Measurements from ENCODE around the gene KHSRP.
A peak's percentile ranks its signal among the peaks of the same experiment; 100 is the strongest.
"Not testable (repeated sequence)": the region's sequence is repeated elsewhere in the genome, so short reads cannot be mapped to it uniquely, and the experiment has no call there.

Gene KHSRP

DNA sequence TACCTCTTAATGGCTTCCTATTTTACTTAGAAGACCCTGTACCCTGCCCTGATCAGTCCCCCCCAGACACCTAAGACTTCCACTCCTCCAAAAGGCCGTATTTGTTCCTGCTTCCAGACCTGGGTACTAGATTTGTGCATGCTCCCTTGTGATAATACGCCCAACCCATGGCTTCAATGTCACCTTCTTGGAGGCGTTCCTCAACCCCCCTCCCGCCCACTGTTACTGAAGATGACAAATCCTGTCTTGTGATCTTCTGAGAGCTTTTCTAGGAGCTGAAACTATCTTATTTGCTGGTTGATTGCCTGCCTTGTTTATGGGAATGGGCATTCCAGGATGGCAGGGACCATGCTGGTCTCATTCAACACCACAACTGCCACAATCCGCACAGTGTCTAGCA is 25.6 kb upstream of the KHSRP start:
- no peak for DNase-seq (ENCODE audit: low spot score)

DNA sequence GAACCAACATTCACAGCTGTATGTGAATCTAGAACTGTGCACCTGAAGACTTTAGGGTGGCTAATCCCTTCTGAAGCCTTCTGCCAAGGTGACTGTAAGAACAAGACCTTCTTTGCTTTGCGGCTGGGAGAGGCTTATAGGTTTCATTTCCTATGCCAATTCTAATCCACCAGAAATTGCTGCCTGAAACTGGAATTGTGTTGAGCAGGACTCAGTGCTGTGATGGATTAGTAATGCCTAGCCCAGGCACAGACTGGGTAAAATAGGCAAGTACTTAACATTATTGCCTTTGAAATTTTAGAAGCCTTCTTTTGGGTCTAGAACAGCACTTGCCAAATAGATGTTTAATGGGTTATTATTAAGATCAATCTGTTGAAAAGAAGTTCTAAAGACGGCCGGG is 23.4 kb upstream of the KHSRP start:
- no peak for DNase-seq (ENCODE audit: low spot score)

DNA sequence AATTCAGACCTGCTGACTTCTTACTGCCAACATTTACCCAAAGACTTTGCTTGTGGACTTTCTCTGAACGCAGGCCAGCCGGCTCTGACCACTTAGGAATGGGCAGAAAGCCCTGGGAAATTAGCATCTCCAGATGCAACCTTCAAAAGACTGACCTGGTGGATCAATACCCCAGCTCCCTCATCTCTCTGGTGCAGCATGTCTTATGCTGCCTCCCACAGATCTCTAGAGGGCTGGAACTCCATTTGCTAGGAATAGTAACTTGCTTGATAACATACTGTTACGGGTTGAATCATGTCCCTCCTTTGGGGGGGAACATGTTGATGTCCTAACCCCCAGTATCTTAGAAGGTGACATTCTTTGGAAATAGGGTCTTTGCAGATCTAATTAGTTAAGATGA is 21.8 kb upstream of the KHSRP start:
- DNase-seq (ENCODE audit: low spot score) = no peak

DNA sequence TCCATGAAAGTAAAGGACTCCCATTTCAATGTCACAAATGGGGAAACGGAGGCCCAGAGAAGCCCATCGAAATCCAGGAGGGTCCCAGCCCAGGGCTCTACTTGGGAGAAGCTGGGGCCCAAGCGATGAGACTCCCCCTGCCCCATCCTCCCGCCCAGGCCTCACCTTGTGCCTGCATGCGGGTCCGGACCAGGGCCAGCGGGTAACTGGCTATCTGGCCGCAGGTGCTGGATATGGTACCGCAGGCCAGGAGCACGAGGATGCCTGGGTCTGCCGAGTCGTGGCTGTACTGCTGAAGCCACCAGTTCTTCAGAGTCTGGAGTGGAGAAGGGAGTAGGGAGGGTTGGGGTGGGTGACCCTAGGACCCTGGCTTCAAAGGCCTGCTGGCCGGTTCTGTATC is 19.4 kb upstream of the KHSRP start:
- no peak for DNase-seq (ENCODE audit: low spot score)

DNA sequence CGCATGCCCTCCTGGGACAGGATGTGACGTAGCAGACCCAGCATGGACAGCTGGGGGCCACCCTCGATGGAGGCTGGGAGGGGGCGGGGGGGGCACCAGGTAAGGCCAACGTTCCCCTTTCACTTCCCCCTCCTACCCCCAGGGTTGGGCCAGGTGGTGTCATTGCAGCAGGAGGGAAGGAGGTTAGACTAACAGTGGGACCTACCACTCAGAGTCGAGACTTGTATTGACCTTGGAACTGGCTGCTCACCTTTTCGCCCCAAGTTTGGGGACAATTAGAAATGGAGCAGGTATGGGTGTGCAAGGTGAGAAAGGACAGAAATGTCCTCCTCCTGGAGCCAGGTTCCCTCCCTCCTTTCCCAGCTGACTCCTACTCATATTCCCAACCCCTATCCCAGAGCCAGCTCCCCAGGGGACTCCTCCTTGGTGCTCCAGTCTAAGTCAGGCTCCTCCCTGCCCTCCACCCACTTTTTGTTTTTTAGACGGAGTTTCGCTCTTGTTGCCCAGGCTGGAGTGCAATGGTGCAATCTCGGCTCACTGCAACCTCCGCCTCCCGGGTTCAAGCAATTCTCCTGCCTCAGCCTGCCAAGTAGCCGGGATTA is 17.6 kb upstream of the KHSRP start:
- DNase-seq (ENCODE audit: low spot score) = no peak

DNA sequence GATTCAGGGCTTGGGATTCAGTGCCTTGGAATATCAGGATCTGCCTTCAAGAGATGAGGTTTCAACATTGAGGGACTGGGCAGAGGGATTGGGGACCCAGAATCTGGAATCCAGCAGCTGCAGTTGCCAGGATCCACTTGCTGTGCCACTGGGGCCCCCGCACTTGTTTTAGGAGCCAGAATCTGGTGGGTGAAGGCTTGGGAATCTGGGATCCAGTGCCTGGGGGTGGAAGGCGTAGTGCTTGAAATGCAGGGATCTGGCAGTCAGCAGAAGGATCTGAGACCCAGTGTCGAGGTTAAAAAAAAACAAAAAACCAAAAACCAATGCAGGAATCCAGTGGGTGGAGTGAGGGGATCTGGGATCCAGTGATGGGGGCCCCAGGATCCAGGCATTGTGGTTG is 16.3 kb upstream of the KHSRP start:
- no peak for DNase-seq (ENCODE audit: low spot score)

GRCh38 chr19:6439743-6440142 is 15.1 kb upstream of the KHSRP start:
- no peak for DNase-seq (ENCODE audit: low spot score)

GRCh38 chr19:6433663-6434062 is 9.1 kb upstream of the KHSRP start, which contains the start of gene SLC25A41:
Gene SLC25A41 (minus strand): TSS chr19:6433763. CDS start chr19:6433693, 70 bp downstream.
- no peak for DNase-seq (ENCODE audit: low spot score)

DNA sequence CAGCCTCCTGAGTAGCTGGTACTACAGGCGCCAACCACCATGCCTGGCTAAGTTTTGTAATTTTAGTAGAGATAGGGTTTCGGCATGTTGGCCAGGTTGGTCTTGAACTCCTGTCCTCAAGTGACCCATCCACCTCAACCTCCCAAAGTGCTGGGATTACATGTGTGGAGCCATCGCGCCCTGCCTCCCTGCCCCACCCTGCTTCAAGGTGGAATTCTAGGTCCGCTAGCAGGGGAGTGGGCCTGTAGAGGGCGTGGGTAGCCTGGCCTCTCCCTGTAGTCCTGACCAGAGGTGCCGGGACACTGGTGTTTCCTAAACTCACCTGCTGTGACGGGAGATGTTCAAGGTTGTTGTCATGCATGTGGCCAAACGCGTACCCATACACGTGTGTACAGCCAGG is 8.6 kb upstream of the KHSRP start:
- DNase-seq (ENCODE audit: low spot score) = no peak

DNA sequence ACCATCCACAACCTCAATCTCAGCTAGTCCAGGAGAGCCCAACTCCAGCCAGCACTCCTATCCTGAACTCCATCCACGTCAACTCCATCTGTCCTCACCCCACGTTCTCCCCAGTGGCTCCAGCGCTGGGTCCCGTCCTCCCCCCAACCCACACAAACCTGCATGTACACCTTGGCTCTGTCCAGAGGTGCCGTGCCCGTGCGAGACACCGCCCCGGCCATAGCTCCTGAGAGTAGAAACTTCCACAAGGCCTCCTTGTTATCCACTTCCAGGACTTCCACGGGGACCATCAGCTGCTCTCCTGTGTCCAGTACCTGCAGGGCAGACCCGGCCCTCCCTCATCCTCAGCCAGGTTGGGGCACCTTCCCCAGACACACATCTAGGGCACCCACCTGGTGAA is 7.3 kb upstream of the KHSRP start:
- DNase-seq (ENCODE audit: low spot score) = no peak

DNA sequence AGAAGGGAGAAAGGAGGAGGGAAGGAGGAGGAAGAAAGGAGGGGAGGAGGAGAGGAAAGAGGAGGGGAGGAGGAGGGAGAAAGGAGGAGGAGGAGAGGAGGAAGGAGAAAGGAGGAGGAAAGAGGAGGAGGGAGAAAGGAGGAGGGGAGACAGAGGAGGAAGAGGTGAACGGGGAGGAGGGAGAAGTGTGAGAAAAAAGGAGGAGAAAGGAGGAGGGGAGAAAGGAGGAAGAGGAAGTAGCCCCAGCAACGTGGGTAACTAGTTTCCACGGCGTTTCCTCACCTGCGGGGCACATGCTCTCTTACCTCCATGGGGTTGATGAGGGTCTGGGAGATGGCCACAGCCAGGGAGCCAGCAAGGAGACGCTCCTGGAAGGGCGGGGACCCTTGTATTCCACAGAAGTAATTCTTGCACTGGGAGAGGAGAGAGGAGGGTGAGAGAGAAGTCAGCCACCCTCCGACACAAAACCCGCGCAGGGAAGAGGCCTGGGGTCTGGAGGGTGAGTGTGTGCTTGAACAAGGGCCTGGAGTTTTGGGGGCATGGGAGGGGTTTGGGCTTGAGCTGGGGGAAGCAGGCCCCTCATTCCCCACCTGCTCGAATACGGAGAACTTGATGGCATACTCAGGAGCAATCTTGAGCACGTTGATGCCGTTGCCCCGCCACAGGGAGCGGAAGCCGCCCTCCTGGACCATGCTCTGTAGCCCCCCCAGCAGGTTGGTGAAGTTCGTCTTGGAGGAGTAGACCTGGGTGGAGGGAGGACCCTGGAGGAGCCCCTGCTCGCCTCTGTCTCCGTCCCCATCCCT is 5.0 kb upstream of the KHSRP start:
- no peak for DNase-seq (ENCODE audit: low spot score)

- DNase-seq (ENCODE audit: low spot score) = not testable (repeated sequence)
These were observed 4.2 kb upstream of the KHSRP start for GRCh38 chr19:6428692-6429418.

- DNase-seq (ENCODE audit: low spot score) = no peak
These were observed 2.5 kb upstream of the KHSRP start for GRCh38 chr19:6427131-6427530.

GRCh38 chr19:6425732-6426620 is 1.4 kb upstream of the KHSRP start:
- DNase-seq (ENCODE audit: low spot score) = no peak

GRCh38 chr19:6424939-6425731 is 524 bp upstream of the KHSRP start:
- peak; percentile 100 for DNase-seq (ENCODE audit: low spot score)

- peak; percentile 85 for DNase-seq (ENCODE audit: low spot score)
These were observed 964 bp downstream of the KHSRP start for GRCh38 chr19:6423499-6424194.

DNA sequence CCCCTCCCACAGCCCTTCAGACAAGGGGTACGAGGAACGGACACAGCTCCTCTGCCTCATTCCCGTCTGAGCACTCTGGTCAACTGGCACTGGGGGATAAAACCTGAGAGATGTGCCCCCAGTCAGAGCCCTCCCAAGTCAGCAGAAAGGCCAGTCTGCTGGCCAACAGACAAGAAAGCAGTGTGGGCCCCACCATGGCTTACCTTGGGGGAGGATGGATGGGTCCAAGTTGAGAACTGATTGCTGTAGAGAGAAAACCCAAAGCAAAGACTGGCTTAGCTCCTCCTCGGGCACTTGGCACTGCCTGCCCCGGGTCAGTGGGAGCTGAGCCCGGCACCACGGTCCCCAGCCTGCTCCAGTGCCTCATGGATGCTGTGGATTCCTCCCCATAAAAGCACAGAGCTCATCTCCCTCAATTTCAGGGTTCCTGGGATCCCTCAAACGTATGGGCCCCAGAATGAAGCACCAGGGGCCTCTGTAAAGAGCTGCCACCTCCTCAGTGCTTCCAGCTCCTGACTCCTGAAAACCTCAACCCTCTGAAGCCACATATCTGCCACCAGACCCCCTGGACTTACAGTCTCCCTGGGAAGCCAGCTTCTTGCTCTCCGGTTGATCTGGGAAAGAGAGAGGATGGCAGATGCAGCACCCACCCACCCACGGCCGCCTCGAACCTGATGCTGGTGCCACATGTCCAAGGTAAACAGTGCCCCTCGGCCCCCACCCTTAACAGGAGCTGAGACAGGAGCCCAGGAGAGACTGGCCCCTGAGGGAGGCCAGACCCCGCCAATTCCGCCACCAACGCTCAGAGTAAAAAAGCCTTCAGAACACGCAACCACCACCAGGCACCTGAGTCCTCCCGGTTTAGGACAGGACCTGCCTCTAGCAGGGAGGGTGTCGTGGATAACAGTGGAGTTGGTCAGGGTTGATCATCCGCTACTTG is 3.3 kb downstream of the KHSRP start:
- no peak for DNase-seq (ENCODE audit: low spot score)

DNA sequence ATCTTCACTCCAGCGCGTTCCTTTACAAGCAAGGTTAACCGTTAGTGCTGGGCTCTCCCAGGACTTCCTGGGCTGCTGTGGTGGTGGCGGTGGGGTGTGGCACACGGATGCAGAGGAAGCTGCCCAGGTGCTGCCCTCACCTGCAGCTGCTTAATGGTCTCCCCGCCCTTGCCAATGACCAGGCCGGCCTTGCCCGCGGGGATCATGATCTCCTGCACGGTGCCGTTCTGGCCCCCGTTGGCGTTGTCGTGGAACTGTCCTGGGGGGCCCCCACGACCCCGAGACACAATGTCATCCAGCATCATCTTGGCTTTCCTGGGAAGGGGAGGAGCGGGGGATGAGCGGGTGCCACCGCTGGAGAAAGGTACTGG is 6.1 kb downstream of the KHSRP start:
- DNase-seq (ENCODE audit: low spot score) = no peak

DNA sequence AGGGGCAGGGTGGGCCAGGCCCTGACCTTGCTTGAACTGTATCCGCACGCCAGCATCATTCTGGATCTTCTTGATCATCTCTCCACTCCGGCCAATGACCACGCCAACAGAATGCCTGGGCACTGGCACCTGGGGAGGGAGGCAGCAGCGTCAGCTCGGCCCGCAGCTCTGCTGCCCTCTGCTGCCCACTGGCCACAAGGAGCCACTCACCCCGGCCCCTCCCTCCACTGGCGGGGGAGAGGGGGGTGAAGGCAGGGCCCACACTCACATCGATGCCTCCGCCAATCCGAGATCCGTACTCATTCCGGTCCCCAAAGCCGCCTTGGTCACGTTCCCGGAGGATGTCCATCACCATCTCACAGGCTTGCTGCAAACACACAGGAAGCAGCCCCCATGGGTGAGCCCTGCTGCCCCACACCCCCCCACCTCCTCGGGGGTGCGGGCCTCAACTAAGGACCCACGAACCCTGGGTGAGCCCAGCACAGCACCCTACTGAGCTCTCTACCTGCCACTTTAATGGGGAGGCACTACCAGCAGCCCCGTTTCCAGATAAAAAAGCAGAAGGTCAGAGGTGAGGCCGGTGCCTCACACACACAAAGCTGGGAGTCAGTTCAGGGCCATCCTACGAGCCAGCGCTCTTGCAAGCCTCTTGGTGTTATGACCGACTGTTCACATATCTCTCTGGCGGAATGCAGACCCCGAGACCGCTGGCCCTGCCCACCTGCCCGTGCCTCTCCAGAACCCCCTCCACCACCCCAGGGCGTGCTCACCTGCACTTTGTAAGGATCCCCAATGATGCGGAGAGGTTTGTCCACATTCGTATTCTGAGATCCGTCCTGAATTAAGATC is 6.7 kb downstream of the KHSRP start:
- peak; percentile 62 for DNase-seq (ENCODE audit: low spot score)

Data from hepatic stellate cell (primary cell).